H1 (cell line): Measurements from ENCODE around the gene MOB3B. TPM values are rescaled to one million over a fixed set of nuclear protein-coding genes. Genes with fewer than 3 reads are reported as not detected.

ENCODE experiments used
- CTCF ChIA-PET: fragments of 300-600 bp; sonication (Branson Sonifier 250); formaldehyde crosslinking; loops from one replicate; lab custom pipeline; 2021; ENCODE audit not compliant: partially characterized antibody; lab: Charles Lee
- POLR2A ChIA-PET: fragments of 300-600 bp; sonication (Branson Sonifier 250); formaldehyde crosslinking; loops from one replicate; lab custom pipeline; 2021; ENCODE audit warnings: inconsistent platforms; ENCODE audit not compliant: partially characterized antibody; lab: Charles Lee
- DNase-seq, 2 experiments: peaks; one replicate each; pipeline versions ENCODE4 v3.0.0 to v3.0.0-alpha.2; 2010 to 2022; ENCODE audit warnings: low spot score in 2 of 2, low read depth in 1 of 2, mixed read lengths in 1 of 2
- FAIRE-seq: peaks from 2 replicates; lab custom pipeline; 2011; peaks lifted over from hg19 to GRCh38; lab: Jason Lieb, UNC
- H2AFZ ChIP-seq: 2 replicates; pipeline ENCODE4 v1.8.1; 2012; ENCODE audit warnings: low read length, inconsistent platforms
- H2AK5ac ChIP-seq: 2 replicates; pipeline ENCODE4 v1.6.1; 2013; ENCODE audit warnings: low read depth, low read length
- H2BK120ac ChIP-seq: replicated peaks from 2 replicates; pipeline ENCODE3; 2013; ENCODE audit warnings: low read depth, low read length, inconsistent platforms
- H2BK12ac ChIP-seq: 2 replicates; pipeline ENCODE4 v1.6.1; 2013; ENCODE audit warnings: low read depth, low read length
- H2BK15ac ChIP-seq: 2 replicates; pipeline ENCODE4 v1.6.1; 2013; ENCODE audit warnings: low read length
- H2BK20ac ChIP-seq: 2 replicates; pipeline ENCODE4 v1.6.1; 2013; ENCODE audit warnings: low read length
- H2BK5ac ChIP-seq: 2 replicates; pipeline ENCODE4 v1.6.1; 2013; ENCODE audit warnings: low read depth, low read length
- H3K14ac ChIP-seq: 2 replicates; pipeline ENCODE4 v1.6.1; 2013; ENCODE audit warnings: inconsistent platforms; ENCODE audit not compliant: insufficient read length
- H3K18ac ChIP-seq: 2 replicates; pipeline ENCODE4 v1.6.1; 2013; ENCODE audit warnings: low read length; ENCODE audit errors: extremely low read depth
- H3K23ac ChIP-seq: 2 replicates; pipeline ENCODE4 v1.6.1; 2013; ENCODE audit warnings: inconsistent platforms; ENCODE audit not compliant: insufficient read length
- H3K23me2 ChIP-seq: 2 replicates; pipeline ENCODE4 v1.6.1; 2013; ENCODE audit warnings: low read depth, low read length
- H3K27ac ChIP-seq: 2 replicates; pipeline ENCODE4 v1.6.1; 2011; ENCODE audit warnings: low read depth, low read length, inconsistent platforms
- H3K27me3 ChIP-seq, 4 experiments: replicated peaks in 1 of 4; 1 replicate in 1 of 4; 2 replicates in 3 of 4; pipeline versions ENCODE4 v1.6.1 to v1.8.1; 2011 to 2013; ENCODE audit warnings: low read length in 3 of 4, mild to moderate bottlenecking in 3 of 4, inconsistent platforms in 2 of 4, mixed read lengths in 2 of 4, moderate library complexity in 1 of 4; ENCODE audit not compliant: control insufficient read depth in 3 of 4, insufficient read depth in 3 of 4; ENCODE audit errors: extremely low read depth in 1 of 4
- H3K36me3 ChIP-seq, 4 experiments: 2 replicates each; pipeline versions ENCODE4 v1.6.1 to v1.8.1; 2011 to 2013; ENCODE audit warnings: mild to moderate bottlenecking in 4 of 4, low read length in 3 of 4, moderate library complexity in 2 of 4, control low read depth in 1 of 4, inconsistent platforms in 1 of 4; ENCODE audit not compliant: insufficient read depth in 4 of 4, control insufficient read depth in 2 of 4
- H3K4ac ChIP-seq: replicated peaks from 2 replicates; pipeline ENCODE3; 2013; ENCODE audit warnings: low read length, low read depth, mixed read lengths, inconsistent platforms; ENCODE audit not compliant: insufficient read length
- H3K4me1 ChIP-seq, 4 experiments: replicated peaks in 1 of 4; 1 replicate in 1 of 4; 2 replicates in 3 of 4; pipeline versions ENCODE4 v1.6.1 to v1.8.1; 2011 to 2013; ENCODE audit warnings: low read length in 3 of 4, inconsistent platforms in 2 of 4, mixed read lengths in 1 of 4; ENCODE audit not compliant: insufficient read depth in 4 of 4, control insufficient read depth in 3 of 4
- H3K4me2 ChIP-seq, 2 experiments: 2 replicates each; pipeline versions ENCODE4 v1.6.1 to v1.8.1; 2011 to 2013; ENCODE audit warnings: low read depth in 2 of 2, low read length in 2 of 2, control low read depth in 1 of 2, inconsistent platforms in 1 of 2, mild to moderate bottlenecking in 1 of 2; ENCODE audit not compliant: insufficient read depth in 1 of 2
- H3K4me3 ChIP-seq, 4 experiments: fragments of 200-600, 300-600 bp in 1 of 4; sonication (generic), shearing (Covaris generic), sonication (Bioruptor Twin) in 1 of 4; 2 replicates each; pipeline versions ENCODE4 v1.5.1 to v1.8.1; 2011 to 2016; ENCODE audit warnings: low read length in 4 of 4, low read depth in 3 of 4, control low read depth in 2 of 4, inconsistent platforms in 2 of 4, mild to moderate bottlenecking in 2 of 4, mixed read lengths in 1 of 4, moderate library complexity in 1 of 4; ENCODE audit not compliant: insufficient read depth in 2 of 4; ENCODE audit errors: extremely low read depth in 1 of 4
- H3K56ac ChIP-seq: replicated peaks from 2 replicates; pipeline ENCODE3; 2013; ENCODE audit warnings: low read depth, mild to moderate bottlenecking, mixed read lengths, low read length, inconsistent platforms; ENCODE audit not compliant: insufficient read length
- H3K79me1 ChIP-seq: 2 replicates; pipeline ENCODE4 v1.6.1; 2013; ENCODE audit warnings: low read depth, low read length, control low read depth
- H3K79me2 ChIP-seq, 2 experiments: 2 replicates each; pipeline versions ENCODE4 v1.6.1 to v1.8.1; 2012 to 2013; ENCODE audit warnings: low read length in 2 of 2, mild to moderate bottlenecking in 2 of 2, inconsistent platforms in 1 of 2; ENCODE audit not compliant: insufficient read depth in 2 of 2, control insufficient read depth in 1 of 2
- H3K9ac ChIP-seq, 4 experiments: replicated peaks in 1 of 4; 1 replicate in 1 of 4; 2 replicates in 3 of 4; pipeline versions ENCODE4 v1.6.1 to v1.8.1; 2011 to 2013; ENCODE audit warnings: low read depth in 3 of 4, low read length in 3 of 4, control low read depth in 2 of 4, mild to moderate bottlenecking in 2 of 4, moderate library complexity in 2 of 4, inconsistent platforms in 1 of 4; ENCODE audit errors: extremely low read depth in 1 of 4
- H3K9me3 ChIP-seq, 2 experiments: 2 replicates each; pipeline versions ENCODE4 v1.6.1 to v1.8.1; 2012 to 2013; ENCODE audit warnings: mild to moderate bottlenecking in 2 of 2, moderate library complexity in 2 of 2, control low read depth in 1 of 2, inconsistent platforms in 1 of 2, low read depth in 1 of 2, low read length in 1 of 2, mixed read lengths in 1 of 2; ENCODE audit not compliant: insufficient read depth in 2 of 2
- H4K20me1 ChIP-seq, 2 experiments: replicated peaks in 1 of 2; 2 replicates each; pipeline versions ENCODE3 to v1.8.1; 2011 to 2013; ENCODE audit warnings: inconsistent platforms in 2 of 2, low read length in 2 of 2, mild to moderate bottlenecking in 1 of 2; ENCODE audit not compliant: insufficient read depth in 2 of 2, control insufficient read depth in 1 of 2
- H4K5ac ChIP-seq: 2 replicates; pipeline ENCODE4 v1.6.1; 2013; ENCODE audit warnings: low read length, low read depth, mixed read lengths, inconsistent platforms; ENCODE audit not compliant: insufficient read length
- H4K8ac ChIP-seq: 2 replicates; pipeline ENCODE4 v1.8.0; 2013; ENCODE audit warnings: mild to moderate bottlenecking, moderate library complexity, low read length, inconsistent platforms; ENCODE audit not compliant: insufficient read depth; ENCODE audit errors: extremely low read depth
- H4K91ac ChIP-seq: replicated peaks from 2 replicates; pipeline ENCODE3; 2013; ENCODE audit warnings: low read length, mixed read lengths, inconsistent platforms; ENCODE audit not compliant: insufficient read length
- ASH2L ChIP-seq: fragments of 200-600, 300-600 bp; sonication (generic); IDR thresholded peaks from one replicate; pipeline ENCODE4 v1.7.1; 2017; ENCODE audit warnings: low read length
- CBX5 ChIP-seq: fragments of 300-800, 300-1000 bp; sonication (generic); IDR thresholded peaks from 2 replicates; pipeline ENCODE4 v1.7.1; 2016; ENCODE audit warnings: antibody characterized with exemption, low read length, low read depth
- PHF8 ChIP-seq: fragments of 200-600 bp; sonication (generic); conservative IDR thresholded peaks from 2 replicates; pipeline ENCODE4 v1.7.1; 2012; ENCODE audit warnings: low read depth, mild to moderate bottlenecking, inconsistent platforms, low read length, moderate library complexity
- SRF ChIP-seq: IDR thresholded peaks from 2 replicates; pipeline ENCODE4 v1.6.1; 2011; ENCODE audit warnings: mild to moderate bottlenecking, low read depth, low read length, moderate library complexity
- WGBS, 2 experiments: shearing (Covaris generic) in 1 of 2; methylation state at CpG; one replicate each; pipeline versions ENCODE4 v1.1.6 to v1.1.7; 2013 to 2015; ENCODE audit warnings: low lambda C conversion rate in 2 of 2, mixed read lengths in 2 of 2, inconsistent platforms in 1 of 2, low coverage in 1 of 2, missing lambda C conversion rate in 1 of 2; ENCODE audit not compliant: insufficient replicate concordance in 2 of 2, insufficient coverage in 1 of 2, insufficient read length in 1 of 2; ENCODE audit errors: extremely low coverage in 1 of 2, missing lambda C conversion rate in 1 of 2; 5-methylcytosine and 5-hydroxymethylcytosine counted together
- polyA plus RNA-seq, 7 experiments: library from polyadenylated mRNA; depleted of rRNA in 3 of 7; stranded (reverse) in 5 of 7; unstranded in 2 of 7; fragments of >200 nt in 5 of 7; fragments of 200-250 nt in 2 of 7; gene quantifications; 1 replicate in 5 of 7; 2 replicates in 1 of 7; 4 replicates in 1 of 7; pipeline versions ENCODE4 v1.2.1 to v1.2.3, GENCODE V29; 2011 to 2013; ENCODE audit warnings: missing spikeins in 2 of 7, mixed read lengths in 2 of 7
- total RNA-seq: library from RNA; stranded (reverse); fragmentation: NEBNext Ultra II Directional; extraction: Animal tissue kit (Norgen Biotek cat#: 25700); gene quantifications from 2 replicates; pipeline ENCODE4 v1.2.1, GENCODE V29; 2021

The MOB3B gene
- total and polyA plus RNA-seq, 2 of the 8 experiments (the other 6 are each of a cell fraction or from before 2014, with no cell fraction given), result 12.7 to 16.1 TPM

DNA sequence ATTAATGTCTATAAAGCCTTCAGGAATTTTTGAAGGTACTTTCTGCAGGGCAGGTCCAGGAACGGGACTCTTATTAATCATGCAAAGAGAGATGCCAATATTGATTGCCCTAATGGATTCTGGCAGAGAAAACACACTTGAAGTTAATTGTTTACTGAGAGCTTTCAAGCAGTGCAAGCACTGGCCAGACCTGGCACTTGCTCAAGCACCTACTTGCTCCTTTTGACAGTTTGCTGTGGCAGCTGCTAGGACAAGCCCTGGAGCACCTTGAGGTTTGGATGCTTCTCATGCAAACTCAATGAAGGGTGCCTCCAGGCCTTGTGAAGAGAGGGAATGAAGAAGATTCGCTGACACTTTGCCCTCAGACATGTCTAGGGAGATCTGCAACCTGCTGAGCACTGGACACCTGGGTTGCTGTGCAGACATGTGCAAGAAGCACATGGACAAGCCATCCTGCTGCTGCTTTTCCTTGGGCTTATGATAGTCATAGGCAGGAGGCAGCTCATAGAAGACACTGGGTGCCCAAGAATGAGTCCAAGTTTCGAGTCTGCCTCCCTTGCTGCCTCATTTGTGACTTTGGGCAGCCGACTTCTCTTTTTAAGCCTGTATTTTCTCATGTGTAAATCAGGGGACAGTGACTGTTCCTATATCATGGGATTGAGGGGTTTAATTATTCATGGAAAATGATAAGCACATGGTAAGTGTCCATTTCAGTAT, 143.8 kb downstream of the MOB3B start:
- H4K91ac ChIP-seq, result no peak overlapping the region
- H3K79me1 ChIP-seq, result no peaks in the 10 kb centered on the region
- H3K23ac ChIP-seq, result no peak overlapping the region
- ChIA-PET CTCF (interaction anchor here (1.0 to 1.1 kb wide), 2 partner anchors 26 to 162 kb away, joined by 3 to 4 read pairs; no protein-coding TSS in a partner anchor), POLR2A (no interaction called here)
- DNase-seq (no peak), FAIRE-seq (no peak)
- no peak overlapping the region for H3K4me3 ChIP-seq
- no peak overlapping the region for H3K18ac ChIP-seq
- no peak overlapping the region for H3K4me2 ChIP-seq
- peak overlapping the region; percentile 74; the same call in 1 of the 2 replicates for H2BK20ac ChIP-seq
- H3K4ac ChIP-seq, result no peak overlapping the region
- 95% methylated on average over 4 of the region's 4 CpGs; no CpG with 5 or more reads in 1 of the 2 experiments for WGBS, 2 experiments
- TF ChIP-seq SRF, result no peak
- TF ChIP-seq CBX5, result no peak
- TF ChIP-seq PHF8, result no peak
- TF ChIP-seq ASH2L, result no peak
- no peak overlapping the region for H4K5ac ChIP-seq
- peaks cover 2 to 9% (median 4%) of the 10 kb centered on the region in 4 experiments; a peak in 4 of 7 replicates for H3K4me1 ChIP-seq
- no peak overlapping the region for H2BK15ac ChIP-seq
- H3K9me3 ChIP-seq, result no peaks in the 10 kb centered on the region
- H4K20me1 ChIP-seq, result no peaks in the 10 kb centered on the region
- H3K27me3 ChIP-seq, result no peaks in the 10 kb centered on the region
- no peak overlapping the region for H2BK120ac ChIP-seq
- H3K23me2 ChIP-seq, result no peaks in the 10 kb centered on the region; the same call in 1 of the 2 replicates
- no peaks in the 10 kb centered on the region; a peak in 1 of 4 replicates for H3K79me2 ChIP-seq
- H3K56ac ChIP-seq, result no peak overlapping the region
- H3K36me3 ChIP-seq, result no peaks in the 10 kb centered on the region
- H2AFZ ChIP-seq, result no peak overlapping the region
- H2BK5ac ChIP-seq, result 0 out of 2 replicates have a peak overlapping the region, but pooled peaks have one; percentile 37
- H3K27ac ChIP-seq, result no peak overlapping the region
- no peak overlapping the region for H4K8ac ChIP-seq
- no peak overlapping the region for H3K9ac ChIP-seq
- H2AK5ac ChIP-seq, result no peak overlapping the region
- H2BK12ac ChIP-seq, result peak overlapping the region; percentile 61; the same call in 1 of the 2 replicates
- H3K14ac ChIP-seq, result no peak overlapping the region
